Liver (tissue), 9 donors: Measurements from ENCODE around the gene JAG2. TPM values are rescaled to one million over a fixed set of nuclear protein-coding genes. Genes with fewer than 3 reads are reported as not detected.

ENCODE experiments used
- DNase-seq: peaks from one replicate; pipeline ENCODE4 v3.0.0-alpha.2; 2017; ENCODE audit warnings: low spot score
- H3K27ac ChIP-seq, 2 donors: one replicate each; pipeline ENCODE4 v1.7.0; 2013; ENCODE audit warnings: inconsistent platforms in 2 of 2, low read length in 2 of 2, control low read depth in 1 of 2, low read depth in 1 of 2, mild to moderate bottlenecking in 1 of 2
- H3K27me3 ChIP-seq, 4 donors: one replicate each; pipeline versions ENCODE4 v1.6.1 to v1.7.0; 2013; ENCODE audit warnings: low read length in 3 of 4, inconsistent platforms in 1 of 4, mild to moderate bottlenecking in 1 of 4, moderate library complexity in 1 of 4; ENCODE audit not compliant: control insufficient read depth in 4 of 4, insufficient read depth in 4 of 4
- H3K36me3 ChIP-seq, 4 donors: one replicate each; pipeline versions ENCODE4 v1.6.1 to v1.7.0; 2013; ENCODE audit warnings: low read length in 3 of 4, mild to moderate bottlenecking in 3 of 4, low read depth in 1 of 4, moderate library complexity in 1 of 4; ENCODE audit not compliant: control insufficient read depth in 4 of 4, insufficient read depth in 3 of 4
- H3K4me1 ChIP-seq, 4 donors: one replicate each; pipeline versions ENCODE4 v1.6.1 to v1.7.0; 2013; ENCODE audit warnings: low read length in 3 of 4, mild to moderate bottlenecking in 3 of 4, moderate library complexity in 1 of 4; ENCODE audit not compliant: control insufficient read depth in 4 of 4, insufficient read depth in 4 of 4
- H3K4me3 ChIP-seq, 3 donors: one replicate each; pipeline versions ENCODE4 v1.6.1 to v1.7.0; 2013; ENCODE audit warnings: low read length in 3 of 3, control low read depth in 1 of 3, low read depth in 1 of 3, mild to moderate bottlenecking in 1 of 3
- H3K9ac ChIP-seq, 2 donors: one replicate each; pipeline ENCODE4 v1.7.0; 2013; ENCODE audit warnings: low read length in 2 of 2, mild to moderate bottlenecking in 2 of 2, moderate library complexity in 2 of 2, control low read depth in 1 of 2, low read depth in 1 of 2
- H3K9me3 ChIP-seq, 4 donors: one replicate each; pipeline versions ENCODE4 v1.6.1 to v1.7.0; 2013; ENCODE audit warnings: low read length in 3 of 4; ENCODE audit not compliant: control insufficient read depth in 4 of 4
- ATF3 ChIP-seq: IDR thresholded peaks from 2 replicates; pipeline ENCODE4 v1.6.1; 2016; ENCODE audit warnings: antibody characterized with exemption
- CTCF ChIP-seq: fragments of 150-350 bp; IDR thresholded peaks from 2 replicates; pipeline ENCODE4 v1.5.1; 2017; ENCODE audit warnings: improper control_type of control experiment, low read depth, low read length; ENCODE audit not compliant: missing input control
- FOXA1 ChIP-seq: IDR thresholded peaks from 2 replicates; pipeline ENCODE4 v1.6.1; 2016; ENCODE audit warnings: antibody characterized with exemption
- FOXA2 ChIP-seq: IDR thresholded peaks from 2 replicates; pipeline ENCODE4 v1.6.1; 2016; ENCODE audit warnings: antibody characterized with exemption
- GABPA ChIP-seq, 2 donors: IDR thresholded peaks in 1 of 2; conservative IDR thresholded peaks in 1 of 2; 2 replicates each; pipeline ENCODE4 v1.6.1; 2016; ENCODE audit warnings: antibody characterized with exemption in 2 of 2, mild to moderate bottlenecking in 1 of 2, moderate library complexity in 1 of 2
- HNF4A ChIP-seq, 2 donors: conservative IDR thresholded peaks; 2 replicates each; pipeline ENCODE4 v1.6.1; 2016; ENCODE audit warnings: antibody characterized with exemption in 2 of 2, mild to moderate bottlenecking in 2 of 2
- HNF4G ChIP-seq: IDR thresholded peaks from 2 replicates; pipeline ENCODE4 v1.6.1; 2016; ENCODE audit warnings: antibody characterized with exemption
- JUND ChIP-seq, 2 donors: IDR thresholded peaks; 2 replicates each; pipeline ENCODE4 v1.6.1; 2016; ENCODE audit warnings: antibody characterized with exemption in 2 of 2
- MAX ChIP-seq: IDR thresholded peaks from 2 replicates; pipeline ENCODE4 v1.6.1; 2016; ENCODE audit warnings: antibody characterized with exemption
- NR2F2 ChIP-seq: IDR thresholded peaks from 2 replicates; pipeline ENCODE4 v1.6.1; 2016; ENCODE audit warnings: antibody characterized with exemption
- RAD21 ChIP-seq, 2 donors: IDR thresholded peaks; 2 replicates each; pipeline ENCODE4 v1.6.1; 2016; ENCODE audit warnings: antibody characterized with exemption in 2 of 2, mild to moderate bottlenecking in 2 of 2
- REST ChIP-seq: IDR thresholded peaks from 2 replicates; pipeline ENCODE4 v1.6.1; 2016; ENCODE audit warnings: antibody characterized with exemption, mild to moderate bottlenecking
- RXRA ChIP-seq, 2 donors: IDR thresholded peaks; 2 replicates each; pipeline ENCODE4 v1.6.1; 2017 to 2018; ENCODE audit warnings: antibody characterized with exemption in 2 of 2, mild to moderate bottlenecking in 1 of 2
- YY1 ChIP-seq: IDR thresholded peaks from 2 replicates; pipeline ENCODE4 v1.6.1; 2016; ENCODE audit warnings: antibody characterized with exemption, mild to moderate bottlenecking
- WGBS: extraction: QIAGEN DNeasy Blood & Tissue Kit; methylation state at CpG from one replicate; pipeline ENCODE4 v1.1.7; 2013; 5-methylcytosine and 5-hydroxymethylcytosine counted together
- polyA plus RNA-seq, 2 donors: library from polyadenylated mRNA; stranded (reverse) in 1 of 2; unstranded in 1 of 2; fragments of 200-250 nt in 1 of 2; fragments of >200 nt in 1 of 2; fragmentation: Nextera tagmentation in 1 of 2; extraction: Ambion mirVana in 1 of 2; gene quantifications; one replicate each; pipeline versions ENCODE4 v1.2.1 to v1.2.3, GENCODE V29; 2013 to 2015
- total RNA-seq, 2 donors: library from RNA; depleted of rRNA; stranded (reverse); fragments of >200 nt; gene quantifications; one replicate each; pipeline ENCODE4 v1.2.3, GENCODE V29; 2014
- donor health status: healthy.
- donor health status: healthy.
- donor health status: healthy.
- donor health status: healthy.
- donor health status: healthy.

Gene JAG2
- total and polyA plus RNA-seq, 4 donors = 0.24 to 1.0 (median 0.54) TPM

- Histone ChIP-seq H3K27me3 (peaks cover 0 to 6% (median 0%) of the 10 kb centered on the region in 4 donors), H3K4me3 (no peak overlapping the region), H3K4me1 (peaks cover 0 to 2% (median under 1%) of the 10 kb centered on the region in 4 donors), H3K9me3 (peaks cover 0 to 4% (median 2%) of the 10 kb centered on the region in 4 donors), H3K27ac (no peak overlapping the region), H3K36me3 (no peaks in the 10 kb centered on the region), H3K9ac (no peak overlapping the region)
- no peak for DNase-seq
- no peak for TF ChIP-seq REST
- TF ChIP-seq RXRA (IDR thresholded peaks at IDR 0.05) = no peak
- no peak for TF ChIP-seq HNF4G
- TF ChIP-seq YY1 = no peak
- TF ChIP-seq ATF3 = no peak
- no peak for TF ChIP-seq NR2F2
- no peak for TF ChIP-seq FOXA1
- no peak for TF ChIP-seq HNF4A (conservative IDR thresholded peaks at IDR 0.05)
- TF ChIP-seq JUND (IDR thresholded peaks at IDR 0.05) = no peak
- no peak for TF ChIP-seq RAD21 (IDR thresholded peaks at IDR 0.05)
- no peak for TF ChIP-seq GABPA (IDR thresholded peaks at IDR 0.05 in 1 of 2, conservative IDR thresholded peaks at IDR 0.05 in 1 of 2)
- WGBS = 57% methylated on average over 4 of the region's 4 CpGs
These were observed 18.5 kb upstream of the JAG2 start for GRCh38 chr14:105187116-105187515.

GRCh38 chr14:105185973-105186372 is 17.4 kb upstream of the JAG2 start:
- Histone ChIP-seq H3K9me3 (peaks cover 0 to 4% (median 2%) of the 10 kb centered on the region in 4 donors), H3K36me3 (no peaks in the 10 kb centered on the region), H3K4me3 (no peak overlapping the region), H3K4me1 (peaks cover 2 to 10% (median 6%) of the 10 kb centered on the region in 4 donors), H3K27me3 (peaks cover 0 to 6% (median 0%) of the 10 kb centered on the region in 4 donors), H3K27ac (no peak overlapping the region), H3K9ac (no peak overlapping the region)
- 44% methylated on average over 4 of the region's 4 CpGs for WGBS
- TF ChIP-seq YY1 = no peak
- no peak for TF ChIP-seq RXRA (IDR thresholded peaks at IDR 0.05)
- no peak for TF ChIP-seq FOXA2
- no peak for TF ChIP-seq MAX
- DNase-seq = no peak

- DNase-seq = no peak
These were observed 16.4 kb upstream of the JAG2 start for GRCh38 chr14:105185001-105185400.

More at GRCh38 chr14:105185001-105185400, 16.4 kb upstream of the JAG2 start:
- peaks cover 0 to 3% (median 0%) of the 10 kb centered on the region in 4 donors for H3K27me3 ChIP-seq
- no peak overlapping the region for H3K4me3 ChIP-seq
- 70% methylated on average over 18 of the region's 18 CpGs for WGBS
- no peak overlapping the region for H3K9ac ChIP-seq
- H3K4me1 ChIP-seq = peaks cover 4 to 16% (median 11%) of the 10 kb centered on the region in 4 donors
- H3K27ac ChIP-seq = no peak overlapping the region
- H3K36me3 ChIP-seq = no peaks in the 10 kb centered on the region
- H3K9me3 ChIP-seq = peaks cover 0 to 4% (median 2%) of the 10 kb centered on the region in 4 donors
- TF ChIP-seq GABPA (IDR thresholded peaks at IDR 0.05 in 1 of 2, conservative IDR thresholded peaks at IDR 0.05 in 1 of 2) = no peak
- TF ChIP-seq CTCF = no peak
- no peak for TF ChIP-seq JUND (IDR thresholded peaks at IDR 0.05)
- no peak for TF ChIP-seq YY1
